ENCODE data around the gene SLC25A13.

DNA sequence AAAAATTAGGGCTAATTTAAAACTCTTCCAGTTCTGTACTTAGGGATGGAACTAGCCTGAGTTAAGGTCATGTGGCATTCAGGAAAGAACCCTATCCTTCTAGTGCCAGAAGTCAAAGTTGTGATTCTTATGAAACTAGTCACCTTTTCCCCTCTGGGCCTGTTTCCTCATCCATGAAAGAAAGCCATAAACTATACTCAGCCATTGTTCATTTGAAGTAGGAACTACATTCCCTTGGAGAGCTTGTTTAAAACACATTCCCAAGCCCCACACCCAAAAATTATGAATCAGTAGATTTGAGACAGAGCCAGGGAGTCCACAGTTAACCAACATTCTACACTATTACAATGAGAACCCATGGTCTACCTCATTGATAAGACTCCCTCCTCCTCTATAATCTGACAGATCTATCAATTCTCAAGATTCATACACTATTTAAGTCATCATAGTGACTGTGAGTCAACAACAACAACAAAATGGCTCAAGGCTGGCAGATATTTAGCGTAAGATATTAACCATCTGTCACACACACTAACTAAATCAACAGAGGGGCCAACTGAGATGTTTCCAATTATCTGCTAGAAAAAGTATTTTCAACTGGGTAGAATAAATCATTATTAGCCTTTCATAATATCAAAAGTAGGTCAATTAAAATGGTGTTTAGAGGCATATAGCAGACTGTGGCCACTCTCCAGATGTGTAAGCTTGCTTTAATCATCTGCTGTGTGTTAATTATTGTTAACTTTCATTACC is 102.3 kb downstream of the SLC25A13 start:
- TF ChIP-seq CTCF (conservative IDR thresholded peaks at IDR 0.05) (no peak), ZFX (IDR thresholded peaks at IDR 0.05) (no peak)
